Endodermal cell (in vitro differentiated cells): Measurements from ENCODE around the gene LRCH3. TPM values are rescaled to one million over a fixed set of nuclear protein-coding genes. Genes with fewer than 3 reads are reported as not detected.

Source experiments
- DNase-seq: peaks from one replicate; pipeline ENCODE4 v3.0.0-alpha.2; 2017
- H3K27ac ChIP-seq: 2 replicates; pipeline ENCODE4 v1.5.1; 2013; ENCODE audit warnings: mild to moderate bottlenecking, low read depth, low read length, moderate library complexity
- H3K27me3 ChIP-seq: 2 replicates; pipeline ENCODE4 v1.6.1; 2013; ENCODE audit warnings: mild to moderate bottlenecking, low read length, moderate library complexity; ENCODE audit not compliant: insufficient read depth, control insufficient read depth, poor library complexity, severe bottlenecking
- H3K36me3 ChIP-seq: 2 replicates; pipeline ENCODE4 v1.7.0; 2013; ENCODE audit warnings: mild to moderate bottlenecking, low read length, moderate library complexity; ENCODE audit not compliant: control insufficient read depth, insufficient read depth
- H3K4me1 ChIP-seq: one replicate; pipeline ENCODE4 v1.7.0; 2013; ENCODE audit warnings: low read length; ENCODE audit not compliant: control insufficient read depth, insufficient read depth
- H3K4me3 ChIP-seq: 2 replicates; pipeline ENCODE4 v1.5.1; 2013; ENCODE audit warnings: mild to moderate bottlenecking, low read length, moderate library complexity
- H3K9ac ChIP-seq: 2 replicates; pipeline ENCODE4 v1.6.1; 2013; ENCODE audit warnings: mild to moderate bottlenecking, low read length, moderate library complexity; ENCODE audit not compliant: poor library complexity, severe bottlenecking; ENCODE audit errors: extremely low read depth
- H3K9me3 ChIP-seq: 2 replicates; pipeline ENCODE4 v1.6.1; 2013; ENCODE audit warnings: mild to moderate bottlenecking, low read length, moderate library complexity; ENCODE audit not compliant: control insufficient read depth
- H3K27ac Mint-ChIP-seq: 2 replicates; pipeline ENCODE4 v1.8.0; 2020; ENCODE audit warnings: mixed read lengths
- H3K27me3 Mint-ChIP-seq: 2 replicates; pipeline ENCODE4 v1.8.0; 2021; ENCODE audit warnings: mild to moderate bottlenecking, mixed read lengths; ENCODE audit not compliant: insufficient read depth
- H3K36me3 Mint-ChIP-seq: 2 replicates; pipeline ENCODE4 v1.8.0; 2020; ENCODE audit warnings: low read depth, mixed read lengths
- H3K4me1 Mint-ChIP-seq: 2 replicates; pipeline ENCODE4 v1.8.0; 2020; ENCODE audit warnings: mixed read lengths
- H3K4me3 Mint-ChIP-seq: 2 replicates; pipeline ENCODE4 v1.8.0; 2020; ENCODE audit warnings: mild to moderate bottlenecking, moderate library complexity, mixed read lengths
- H3K9me3 Mint-ChIP-seq: 2 replicates; pipeline ENCODE4 v1.8.0; 2020; ENCODE audit warnings: mild to moderate bottlenecking, mixed read lengths
- WGBS, 2 experiments: methylation state at CpG; one replicate each; pipeline versions ENCODE4 v1.1.5 to v1.1.7; 2013; ENCODE audit warnings: missing lambda C conversion rate in 2 of 2, mixed read lengths in 1 of 2; ENCODE audit not compliant: insufficient coverage in 1 of 2, insufficient read length in 1 of 2; 5-methylcytosine and 5-hydroxymethylcytosine counted together
- total RNA-seq, 2 donors: library from RNA; stranded (reverse); fragmentation: NEBNext Ultra II Directional in 1 of 2; extraction: Animal tissue kit (Norgen Biotek cat#: 25700) in 1 of 2; gene quantifications; 2 replicates in 1 of 2; 3 replicates in 1 of 2; pipeline ENCODE4 v1.2.1, GENCODE V29; 2021
- TF ChIP-seq, protein P1 (sequence below): fragments of 200-600 bp; sonication (generic); conservative IDR thresholded peaks from 2 replicates; pipeline ENCODE4 v1.5.0; 2021; ENCODE audit warnings: antibody characterized with exemption, mild to moderate bottlenecking

LRCH3 gene
- total RNA-seq, 2 donors from 2014 or later, result 67.1 to 70.2 TPM

GRCh38 chr3:197866035-197866434, 75.0 kb downstream of the LRCH3 start:
- 96 to 98% methylated on average over 4 to 6 of the region's 6 CpGs for WGBS, 2 experiments
- H3K4me3 Mint-ChIP-seq, result no peak overlapping the region
- H3K9ac ChIP-seq, result no peak overlapping the region
- H3K4me3 ChIP-seq, result no peak overlapping the region
- no peak for DNase-seq
- TF ChIP-seq, protein P1, sequence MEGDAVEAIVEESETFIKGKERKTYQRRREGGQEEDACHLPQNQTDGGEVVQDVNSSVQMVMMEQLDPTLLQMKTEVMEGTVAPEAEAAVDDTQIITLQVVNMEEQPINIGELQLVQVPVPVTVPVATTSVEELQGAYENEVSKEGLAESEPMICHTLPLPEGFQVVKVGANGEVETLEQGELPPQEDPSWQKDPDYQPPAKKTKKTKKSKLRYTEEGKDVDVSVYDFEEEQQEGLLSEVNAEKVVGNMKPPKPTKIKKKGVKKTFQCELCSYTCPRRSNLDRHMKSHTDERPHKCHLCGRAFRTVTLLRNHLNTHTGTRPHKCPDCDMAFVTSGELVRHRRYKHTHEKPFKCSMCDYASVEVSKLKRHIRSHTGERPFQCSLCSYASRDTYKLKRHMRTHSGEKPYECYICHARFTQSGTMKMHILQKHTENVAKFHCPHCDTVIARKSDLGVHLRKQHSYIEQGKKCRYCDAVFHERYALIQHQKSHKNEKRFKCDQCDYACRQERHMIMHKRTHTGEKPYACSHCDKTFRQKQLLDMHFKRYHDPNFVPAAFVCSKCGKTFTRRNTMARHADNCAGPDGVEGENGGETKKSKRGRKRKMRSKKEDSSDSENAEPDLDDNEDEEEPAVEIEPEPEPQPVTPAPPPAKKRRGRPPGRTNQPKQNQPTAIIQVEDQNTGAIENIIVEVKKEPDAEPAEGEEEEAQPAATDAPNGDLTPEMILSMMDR, result no peak
- H3K27ac Mint-ChIP-seq, result no peak overlapping the region
- H3K36me3 Mint-ChIP-seq, result peaks cover 53% of the 10 kb centered on the region
- peaks cover 45% of the 10 kb centered on the region for H3K36me3 ChIP-seq
- no peaks in the 10 kb centered on the region for H3K9me3 Mint-ChIP-seq
- no peaks in the 10 kb centered on the region for H3K27me3 Mint-ChIP-seq
- H3K27me3 ChIP-seq, result no peaks in the 10 kb centered on the region
- no peaks in the 10 kb centered on the region for H3K4me1 Mint-ChIP-seq
- no peak overlapping the region for H3K27ac ChIP-seq
- H3K4me1 ChIP-seq, result no peaks in the 10 kb centered on the region
- no peaks in the 10 kb centered on the region for H3K9me3 ChIP-seq

- peaks cover 22% of the 10 kb centered on the region for H3K9me3 Mint-ChIP-seq
- peaks cover 22% of the 10 kb centered on the region for H3K9me3 ChIP-seq
- no peaks in the 10 kb centered on the region for H3K4me1 ChIP-seq
- H3K27ac ChIP-seq, result no peak overlapping the region
- H3K27me3 ChIP-seq, result no peaks in the 10 kb centered on the region
- H3K36me3 ChIP-seq, result peaks cover 75% of the 10 kb centered on the region
- peaks cover 74% of the 10 kb centered on the region for H3K36me3 Mint-ChIP-seq
- H3K27me3 Mint-ChIP-seq, result peaks cover under 1% of the 10 kb centered on the region
- WGBS, 2 experiments, result 91 to 98% methylated on average over 4 to 6 of the region's 6 CpGs
- H3K4me3 ChIP-seq, result no peak overlapping the region
- H3K27ac Mint-ChIP-seq, result no peak overlapping the region
- H3K9ac ChIP-seq, result no peak overlapping the region
- TF ChIP-seq, protein P1, result no peak
- no peaks in the 10 kb centered on the region for H3K4me1 Mint-ChIP-seq
- no peak overlapping the region for H3K4me3 Mint-ChIP-seq
- DNase-seq, result no peak
Measured at GRCh38 chr3:197873329-197873728, 82.3 kb downstream of the LRCH3 start.

DNA sequence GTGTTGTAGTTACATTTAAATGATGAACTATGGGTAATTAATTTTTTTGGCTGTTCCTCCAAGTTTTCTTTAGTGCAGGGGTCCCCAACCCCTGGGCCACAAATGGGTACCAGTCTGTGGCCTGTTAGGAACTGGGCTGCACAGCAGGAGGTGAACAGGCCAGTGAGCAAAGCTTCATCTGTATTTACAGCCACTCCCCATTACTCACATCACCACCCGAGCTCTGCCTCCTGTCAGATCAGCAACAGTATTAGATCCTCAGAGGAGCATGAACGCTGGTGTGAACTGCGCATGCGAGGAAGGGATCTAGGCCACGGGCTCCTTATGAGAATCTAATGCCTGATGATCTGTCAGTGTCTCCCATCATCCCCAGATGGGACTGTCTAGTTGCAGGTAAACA, 83.0 kb downstream of the LRCH3 start:
- Mint-ChIP-seq H3K4me3 (no peak overlapping the region), H3K9me3 (peaks cover 29% of the 10 kb centered on the region), H3K27me3 (peaks cover 1% of the 10 kb centered on the region), H3K36me3 (peaks cover 77% of the 10 kb centered on the region), H3K4me1 (no peaks in the 10 kb centered on the region), H3K27ac (no peak overlapping the region)
- H3K27me3 ChIP-seq, result no peaks in the 10 kb centered on the region
- no peaks in the 10 kb centered on the region for H3K4me1 ChIP-seq
- peaks cover 30% of the 10 kb centered on the region for H3K9me3 ChIP-seq
- no peak overlapping the region for H3K4me3 ChIP-seq
- WGBS, 2 experiments, result 97 to 100% methylated on average over 4 to 5 of the region's 5 CpGs
- H3K27ac ChIP-seq, result no peak overlapping the region
- H3K36me3 ChIP-seq, result peaks cover 76% of the 10 kb centered on the region
- DNase-seq, result no peak
- no peak overlapping the region for H3K9ac ChIP-seq
- TF ChIP-seq, protein P1, result no peak
